Stimulated activated CD4-positive, alpha-beta T cell treated with anti-CD3 and anti-CD28 coated beads, Interleukin-2, amount 100 ng/mL, for 48 hours (primary cell): ENCODE results near the gene TTC9B.

ENCODE experiments used
- DNase-seq, 2 donors: peaks; one replicate each; pipeline ENCODE4 v3.0.0-alpha.2; 2020

Gene TTC9B

DNA sequence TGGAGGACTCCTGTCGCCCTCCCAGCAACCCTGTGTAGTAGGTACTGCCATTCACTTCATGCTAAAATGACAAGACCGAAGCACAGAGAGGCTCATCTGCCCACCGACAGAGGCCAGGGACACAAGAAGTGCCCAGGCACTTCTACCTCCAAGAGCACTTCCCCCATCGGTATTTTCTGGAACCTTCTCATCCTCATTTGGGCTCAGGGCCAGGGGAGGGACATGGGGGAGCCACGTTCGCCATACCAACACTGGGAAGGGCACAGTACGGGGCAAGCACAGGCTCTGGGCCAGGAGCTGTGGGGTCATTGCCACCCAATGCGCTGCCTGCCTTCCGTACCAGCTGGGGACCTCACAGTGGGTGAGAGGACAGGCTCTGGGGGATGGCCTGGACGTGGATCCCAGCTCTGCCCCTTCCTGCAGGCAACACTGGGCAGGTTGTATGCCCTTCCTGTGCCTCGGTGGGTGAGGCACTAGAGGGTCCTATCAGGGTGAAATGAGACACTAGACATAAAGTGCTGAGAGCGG lies 29.6 kb upstream of the TTC9B start:
- no peak for DNase-seq

DNA sequence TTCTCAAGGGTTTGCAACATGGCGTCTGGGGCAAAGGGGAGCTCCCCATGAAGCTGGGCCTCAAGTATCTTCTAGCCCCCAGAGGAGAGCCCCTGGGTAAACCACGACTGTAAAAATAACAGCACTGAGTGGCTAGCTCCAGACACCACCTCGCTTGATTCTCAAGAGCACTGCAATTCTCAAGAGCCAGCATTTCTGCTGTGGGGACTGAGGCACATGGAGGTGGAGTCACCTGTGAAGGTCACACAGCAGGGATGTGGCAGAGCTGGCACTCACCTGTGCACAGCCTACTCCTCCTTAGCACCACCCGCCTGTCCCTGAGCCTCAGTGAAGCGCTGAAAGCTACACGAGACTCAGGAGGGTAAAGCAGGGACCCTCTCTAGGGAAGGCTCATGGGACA lies 29.0 kb upstream of the TTC9B start:
- no peak for DNase-seq

DNA sequence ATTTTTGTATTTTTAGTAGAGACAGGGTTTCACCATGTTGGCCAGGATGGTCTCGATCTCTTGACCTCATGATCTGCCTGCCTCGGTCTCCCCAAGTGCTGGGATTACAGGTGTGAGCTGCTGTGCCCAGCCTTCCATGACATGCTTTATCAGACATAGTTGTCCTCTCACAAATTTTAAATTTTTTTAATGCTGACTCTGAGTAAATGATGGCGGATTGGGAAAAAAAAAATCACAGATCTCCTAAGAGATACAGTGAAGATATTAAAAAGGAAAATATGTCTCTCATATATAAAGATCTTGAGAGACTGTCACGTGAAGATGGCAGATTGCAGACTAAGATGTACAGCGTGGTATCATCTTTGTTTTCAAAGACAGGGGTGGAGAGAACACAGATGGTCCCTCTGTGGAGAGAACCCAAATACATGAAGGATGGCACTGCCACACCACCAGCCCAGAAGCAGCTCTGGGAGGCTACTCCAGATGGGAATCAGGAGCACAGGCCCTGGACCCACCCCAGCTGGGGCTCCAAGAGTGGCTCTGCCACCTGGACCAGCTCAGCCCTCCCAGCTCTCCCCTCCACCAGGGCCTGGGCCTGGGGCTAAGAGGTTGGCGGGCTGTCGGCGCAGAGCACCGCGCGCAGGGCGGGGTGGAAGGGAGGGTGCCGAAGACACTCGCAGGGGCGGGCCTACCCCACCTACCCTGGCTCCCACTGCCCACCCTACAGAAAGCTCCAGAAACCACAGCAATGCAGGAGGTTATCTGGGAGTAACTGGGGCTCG lies 28.3 kb upstream of the TTC9B start:
- no peak for DNase-seq

DNA sequence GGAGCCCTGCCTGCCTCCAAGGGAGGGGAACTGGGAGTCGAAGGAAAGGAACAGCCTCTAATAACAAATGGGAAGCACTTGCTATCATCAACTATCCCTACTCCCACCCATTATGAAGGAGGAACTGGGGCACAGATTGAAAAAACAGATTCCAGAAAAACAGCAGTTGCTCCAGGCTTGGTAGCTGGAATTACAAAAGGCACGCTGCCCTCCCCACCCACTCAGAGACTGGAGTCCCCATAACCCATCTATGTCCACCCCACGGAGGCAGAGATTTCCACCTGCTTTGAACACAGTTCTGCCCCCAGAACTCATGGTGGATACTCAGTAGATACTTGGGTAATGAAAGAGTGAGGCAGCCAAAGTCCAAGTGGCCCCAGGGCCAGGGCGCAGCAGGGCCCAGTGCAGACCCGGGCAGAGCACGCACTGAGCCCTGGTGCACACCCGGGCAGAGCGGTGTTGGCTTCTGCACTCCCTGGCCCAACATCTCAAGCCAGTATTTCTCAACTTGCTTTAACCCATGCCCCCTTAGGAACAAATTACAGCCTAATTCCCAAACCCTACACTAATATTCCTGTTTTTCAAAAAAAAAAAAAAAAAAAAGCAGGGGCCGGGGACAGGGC lies 27.4 kb upstream of the TTC9B start:
- no peak for DNase-seq

DNA sequence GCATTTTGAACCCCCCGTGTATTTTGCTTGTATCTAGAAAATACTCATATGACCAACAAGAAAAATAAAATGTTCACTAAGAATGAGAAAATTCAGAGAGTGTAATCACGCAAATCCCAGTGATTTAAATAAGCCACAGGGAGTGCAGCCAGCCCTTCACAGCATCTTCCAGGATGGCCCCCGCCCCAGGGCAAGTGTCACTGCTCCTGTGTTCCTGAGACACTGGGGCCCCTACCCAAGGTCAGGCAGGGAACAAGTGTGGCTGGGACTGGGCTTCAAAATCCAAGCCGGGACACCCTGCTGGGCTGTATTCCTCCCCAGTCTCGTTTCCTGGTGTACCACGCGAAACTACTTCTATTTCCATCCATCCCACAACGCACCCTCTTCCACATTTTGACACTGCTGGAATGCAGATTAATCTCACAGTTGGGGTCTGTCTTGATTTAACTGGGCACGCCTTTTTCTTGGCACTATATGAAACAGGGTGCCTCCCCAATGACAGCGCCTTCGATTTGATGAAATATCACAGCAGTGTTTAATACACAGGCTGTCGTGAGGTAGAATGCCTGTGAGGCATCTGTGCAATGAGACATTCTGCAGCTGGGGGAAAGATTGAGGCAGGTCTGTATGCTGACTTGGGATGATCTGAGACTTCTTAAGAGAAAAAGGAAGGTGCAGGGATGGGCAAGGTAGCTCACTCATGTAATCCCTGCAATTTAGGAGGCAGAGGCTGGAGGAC lies 26.6 kb upstream of the TTC9B start:
- no peak for DNase-seq

DNA sequence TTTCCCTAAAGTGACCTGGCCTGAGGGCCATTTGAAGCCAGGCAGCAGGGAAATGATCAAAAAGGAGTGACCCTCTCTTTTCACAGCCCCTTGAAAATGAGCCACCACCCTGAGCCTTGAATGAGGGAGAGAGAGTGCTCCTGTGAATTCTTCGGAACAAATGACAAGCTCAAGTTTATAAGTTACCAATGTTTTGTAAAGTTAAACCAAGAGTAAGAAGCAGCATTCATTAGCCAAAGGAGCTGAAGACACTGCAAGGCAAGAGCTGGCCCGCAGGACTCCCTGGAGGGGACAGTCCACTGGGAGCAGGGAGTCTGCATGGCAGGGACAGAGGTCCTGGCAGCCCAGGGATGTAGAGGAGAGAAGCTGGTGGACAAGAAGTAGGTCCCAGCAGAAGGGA lies 25.0 kb upstream of the TTC9B start:
- DNase-seq: no peak

DNA sequence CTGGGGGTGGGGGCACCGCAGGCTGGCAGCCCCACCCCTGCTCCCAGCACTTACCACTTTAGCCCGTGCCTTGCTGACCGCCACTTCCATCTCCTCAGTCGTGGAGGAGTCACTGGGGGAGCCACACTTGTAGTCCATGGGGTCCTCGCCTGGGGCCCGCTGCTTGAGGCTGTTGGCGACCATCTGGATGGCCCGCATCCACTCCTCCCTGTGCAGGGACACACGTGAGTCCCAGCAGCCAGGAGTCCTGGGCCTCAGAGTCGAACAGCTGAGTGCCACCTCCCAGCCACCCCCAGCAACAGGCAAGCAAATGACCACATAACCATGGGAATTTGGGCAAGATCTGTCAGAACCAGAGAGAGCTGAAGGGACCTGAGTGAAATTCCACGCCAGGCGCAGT lies 24.3 kb upstream of the TTC9B start:
- no peak for DNase-seq

DNA sequence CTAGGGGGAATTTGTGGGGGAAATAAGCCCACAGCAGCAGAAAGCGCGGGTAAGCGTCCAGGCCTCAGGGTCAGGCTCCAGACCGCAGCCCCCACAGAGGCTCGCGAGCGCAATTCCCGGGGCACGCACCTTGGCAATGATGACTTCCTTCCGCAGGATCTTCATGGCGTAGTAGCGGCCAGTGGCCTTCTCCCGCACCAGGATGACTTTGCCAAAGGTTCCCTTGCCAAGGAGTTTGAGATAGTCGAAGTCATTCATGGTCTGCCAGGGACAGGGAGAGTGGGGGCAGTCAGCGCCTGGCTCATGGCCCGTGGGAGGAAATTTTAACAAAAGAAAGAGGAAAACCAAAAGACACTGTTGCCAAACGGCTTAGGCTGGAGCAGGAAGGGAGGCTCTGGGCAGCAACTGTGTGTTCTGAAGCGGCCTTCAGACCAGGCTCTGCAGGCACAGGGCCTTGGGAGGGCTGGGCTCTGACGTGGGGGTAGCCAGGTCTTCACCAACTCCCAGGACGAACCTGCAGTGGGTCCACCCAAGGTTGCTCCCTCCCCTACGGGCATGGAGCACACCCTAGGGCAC lies 23.7 kb upstream of the TTC9B start:
- no peak for DNase-seq

DNA sequence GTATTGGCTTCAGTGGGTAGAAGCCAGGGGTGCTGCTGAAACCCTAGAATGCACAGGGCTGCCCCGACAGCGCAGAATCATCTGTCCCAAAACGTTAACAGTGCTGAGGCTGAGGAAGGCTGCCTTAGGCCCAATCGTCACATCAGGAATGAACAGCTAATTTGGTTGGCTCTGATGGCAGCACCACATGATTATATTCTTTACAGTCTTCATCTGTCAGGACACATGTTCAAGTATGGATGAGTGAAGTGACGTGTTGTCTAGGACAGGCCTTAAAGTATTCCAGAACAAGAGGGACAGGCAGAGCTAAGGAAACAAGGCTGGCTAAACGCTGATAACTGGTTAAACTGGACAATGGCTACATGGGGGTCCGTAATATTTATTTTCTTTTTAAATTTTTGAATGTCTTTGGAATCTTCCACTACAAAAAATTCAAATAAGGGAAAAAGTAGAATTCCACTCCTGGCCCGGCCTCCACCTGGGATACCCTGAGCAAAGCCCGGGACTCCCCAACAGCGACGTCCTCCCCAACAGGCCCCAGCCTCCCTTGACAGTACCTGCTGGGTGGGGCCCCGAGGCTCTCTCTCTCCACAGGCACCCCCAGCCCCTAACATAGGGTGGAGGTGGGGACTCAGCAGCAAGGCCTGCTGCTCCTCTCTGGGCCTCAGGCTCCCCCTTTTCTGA lies 23.1 kb upstream of the TTC9B start:
- DNase-seq: no peak

DNA sequence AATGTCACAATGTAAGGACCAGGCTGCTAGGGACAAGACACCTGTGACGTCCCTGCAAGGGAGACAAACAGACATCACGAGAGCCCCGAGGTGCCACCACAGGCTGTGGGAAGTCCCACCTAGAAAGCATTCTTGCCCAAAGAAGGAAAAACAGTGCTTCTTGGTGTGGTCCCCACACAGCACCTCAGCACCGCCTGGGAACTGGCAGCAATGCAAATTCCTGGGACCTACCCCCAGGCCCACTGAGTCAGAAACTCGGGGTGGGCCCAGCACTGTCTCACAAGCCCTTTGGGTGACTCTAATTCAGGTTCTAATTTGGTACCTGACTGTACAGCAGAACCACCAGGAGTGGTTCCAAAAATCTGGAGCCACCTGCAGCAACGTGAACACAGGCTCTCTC lies 22.1 kb upstream of the TTC9B start:
- no peak for DNase-seq

DNA sequence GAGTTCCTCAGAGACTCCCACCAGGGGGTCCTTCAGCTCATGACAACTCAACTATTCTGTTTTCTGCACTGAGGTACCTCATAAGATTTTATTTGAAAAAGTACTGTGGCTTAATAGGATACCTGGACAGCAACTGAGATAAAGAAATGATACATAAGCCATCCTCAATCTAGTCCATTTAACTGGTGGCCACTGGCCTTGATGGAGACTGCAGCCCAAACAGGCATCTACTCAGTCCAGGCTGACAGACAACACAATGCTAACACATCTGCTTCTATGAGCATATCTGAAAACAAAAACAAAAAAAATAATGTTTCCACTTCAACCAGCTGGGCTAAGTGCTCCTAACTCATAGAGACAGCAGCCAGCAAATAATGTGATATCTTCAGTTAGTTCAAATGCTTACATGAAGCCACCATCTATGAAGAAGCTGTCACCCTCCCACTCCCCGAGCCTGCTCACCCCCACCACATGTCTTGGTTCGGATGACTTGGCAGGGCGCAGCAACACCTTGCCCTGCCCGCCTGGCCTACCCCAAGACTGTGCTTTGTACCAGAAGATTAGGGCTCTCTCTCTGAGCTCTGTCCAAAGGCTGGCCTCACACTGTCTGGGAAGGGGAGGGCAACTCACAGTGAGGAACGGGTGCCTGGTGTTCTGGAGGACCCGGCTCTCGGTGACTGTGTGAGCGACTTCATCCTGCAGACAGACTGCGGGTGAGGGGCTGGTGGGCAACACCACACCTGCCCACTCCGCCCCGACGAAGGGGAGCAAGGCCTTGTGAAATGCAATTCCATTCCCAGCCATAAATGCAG lies 21.4 kb upstream of the TTC9B start:
- DNase-seq: no peak

DNA sequence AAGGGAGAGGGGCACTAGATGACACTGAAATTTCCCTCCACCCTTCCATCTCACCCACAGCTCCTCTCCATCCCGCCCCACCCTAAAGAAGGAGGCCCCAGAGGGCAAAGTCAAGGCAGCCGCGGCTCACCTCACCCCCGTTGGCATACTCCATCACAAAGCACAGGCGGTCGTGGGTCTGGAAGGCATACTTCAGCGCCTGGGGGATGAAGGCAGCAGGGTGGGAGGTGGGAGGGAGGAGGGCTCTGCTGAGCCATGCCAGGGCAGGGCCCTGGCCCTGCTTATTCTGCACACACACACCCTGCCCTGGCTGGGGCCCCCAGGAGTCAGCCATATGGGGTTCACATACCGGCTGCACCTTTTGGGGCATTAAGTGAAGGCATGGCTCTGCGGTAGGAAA lies 20.6 kb upstream of the TTC9B start:
- DNase-seq: no peak

DNA sequence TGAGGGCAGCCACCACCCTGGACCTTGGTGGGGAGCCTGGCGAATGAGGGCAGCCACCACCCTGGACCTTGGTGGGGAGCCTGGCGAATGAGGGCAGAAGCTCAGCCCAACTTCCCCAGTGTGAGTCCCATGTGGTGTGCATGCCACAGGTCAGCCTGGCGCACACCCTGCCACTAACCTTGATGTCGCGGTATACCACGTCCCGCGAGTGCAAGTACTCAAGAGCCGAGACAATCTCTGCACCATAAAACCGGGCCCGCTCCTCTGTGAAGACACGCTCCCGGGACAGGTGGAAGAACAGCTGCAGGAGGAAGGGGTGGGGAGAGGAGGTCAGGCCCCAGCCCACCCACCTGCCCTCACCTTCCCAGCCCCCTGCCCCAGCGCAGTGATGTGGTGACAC lies 19.6 kb upstream of the TTC9B start:
- no peak for DNase-seq

DNA sequence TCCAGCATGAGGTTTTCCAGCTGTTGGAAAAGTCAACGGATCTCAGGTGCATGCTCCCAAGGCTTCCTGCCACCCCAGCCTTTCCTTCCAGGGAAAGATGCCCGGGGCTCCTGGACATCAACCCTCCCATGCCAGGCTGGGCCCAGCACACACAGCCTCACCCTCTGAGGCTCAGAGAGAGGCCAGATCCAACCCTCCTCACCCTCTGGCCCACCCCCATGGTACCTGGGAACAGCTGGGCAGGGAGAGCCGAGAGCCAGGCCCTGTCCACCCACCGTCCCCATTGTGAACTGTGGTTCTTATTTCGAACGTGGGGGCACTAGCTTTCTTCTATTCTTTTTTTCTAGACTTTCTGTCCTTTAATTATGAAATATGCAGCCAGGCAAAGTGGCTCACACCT lies 18.2 kb upstream of the TTC9B start:
- DNase-seq: no peak

DNA sequence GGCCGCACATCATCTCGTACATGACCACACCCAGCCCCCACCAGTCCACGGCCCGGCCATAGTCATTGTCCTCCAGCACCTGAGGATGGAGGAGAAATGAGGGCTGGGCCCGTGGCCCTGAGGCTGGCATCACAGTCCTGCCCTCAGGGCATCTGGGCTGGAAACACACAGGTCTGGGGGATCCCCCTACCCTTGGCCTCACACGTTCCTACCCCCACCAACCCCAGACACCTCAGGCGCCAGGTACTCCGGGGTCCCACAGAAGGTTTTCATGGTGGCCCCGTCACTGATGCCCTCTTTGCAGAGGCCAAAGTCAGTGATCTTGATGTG lies 17.8 kb upstream of the TTC9B start:
- no peak for DNase-seq

DNA sequence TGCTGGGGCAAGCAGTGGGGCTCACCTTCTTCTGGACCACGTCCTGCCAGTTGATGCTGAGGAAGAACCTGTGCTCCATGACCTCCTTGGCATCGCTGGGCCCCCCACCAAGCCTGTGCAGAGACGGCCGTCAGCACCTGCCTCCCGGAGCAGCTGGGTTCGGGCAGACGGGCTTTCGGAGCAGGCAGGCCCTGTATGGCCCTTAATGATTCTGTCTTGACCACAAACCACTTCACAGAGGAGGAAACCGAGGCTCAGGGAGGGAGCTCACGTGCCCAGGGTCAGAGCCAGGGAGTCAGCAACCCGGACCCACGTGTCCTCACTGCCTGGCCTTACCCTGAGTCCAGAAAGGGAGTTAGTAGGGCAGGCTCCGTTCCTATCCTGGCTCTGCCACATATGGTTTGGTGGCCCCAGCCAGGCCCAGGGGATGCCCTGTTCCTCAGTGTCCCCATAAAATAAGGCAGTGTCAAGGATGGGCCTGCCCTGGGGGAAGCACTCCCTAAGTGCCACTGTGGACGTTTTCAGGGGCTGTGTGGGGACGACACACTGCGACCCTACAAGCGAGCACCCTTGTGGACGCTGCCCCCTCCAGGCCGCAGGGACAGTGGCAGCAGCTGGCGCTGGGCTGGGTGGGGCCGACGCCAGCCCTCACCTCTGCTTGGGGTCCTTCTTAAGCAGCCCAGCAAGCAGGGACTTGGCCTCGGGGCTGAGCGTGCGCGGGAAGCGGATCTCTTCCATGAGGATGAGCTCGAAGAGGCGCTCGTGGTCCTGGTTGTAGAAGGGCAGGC lies 17.2 kb upstream of the TTC9B start:
- DNase-seq: no peak

DNA sequence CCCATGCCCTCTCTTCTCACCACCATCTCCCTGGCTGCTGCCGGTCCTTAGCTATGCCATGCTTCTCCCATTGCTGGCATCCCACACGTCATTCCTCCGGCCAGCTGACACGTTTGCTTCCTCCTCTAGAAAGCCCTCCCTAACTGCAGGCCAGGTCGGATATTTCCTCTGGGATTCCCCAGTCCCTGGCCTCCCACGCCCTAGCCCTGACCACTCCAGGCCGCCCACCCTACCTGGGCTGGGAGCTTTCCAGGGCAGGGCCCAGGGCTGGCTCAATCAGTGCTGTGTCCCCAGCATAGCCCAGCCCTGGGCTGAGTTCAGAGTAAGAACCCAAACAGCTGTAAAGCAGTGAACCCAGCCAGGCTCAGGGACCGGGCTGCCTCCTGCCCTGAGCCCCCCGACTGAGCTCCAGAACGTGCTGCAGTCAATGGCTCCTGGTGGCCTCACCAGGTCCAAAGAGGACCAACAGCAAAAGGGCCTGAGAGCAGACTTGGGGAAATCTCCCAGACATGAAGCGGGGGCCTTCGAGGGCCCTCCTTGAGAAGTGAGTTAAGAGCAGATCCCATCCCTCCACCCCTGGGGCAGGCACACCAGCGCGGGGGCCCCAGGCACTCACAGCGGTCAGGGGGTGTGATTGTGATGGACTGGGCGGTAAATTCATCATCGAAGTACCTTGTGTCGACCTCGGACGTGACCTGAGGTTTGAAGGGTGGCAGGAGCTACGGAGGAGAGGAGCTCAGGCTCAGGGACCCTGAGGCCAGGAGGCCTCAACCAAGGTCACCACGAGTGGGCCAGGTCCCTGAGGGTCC lies 16.4 kb upstream of the TTC9B start:
- DNase-seq: no peak

DNA sequence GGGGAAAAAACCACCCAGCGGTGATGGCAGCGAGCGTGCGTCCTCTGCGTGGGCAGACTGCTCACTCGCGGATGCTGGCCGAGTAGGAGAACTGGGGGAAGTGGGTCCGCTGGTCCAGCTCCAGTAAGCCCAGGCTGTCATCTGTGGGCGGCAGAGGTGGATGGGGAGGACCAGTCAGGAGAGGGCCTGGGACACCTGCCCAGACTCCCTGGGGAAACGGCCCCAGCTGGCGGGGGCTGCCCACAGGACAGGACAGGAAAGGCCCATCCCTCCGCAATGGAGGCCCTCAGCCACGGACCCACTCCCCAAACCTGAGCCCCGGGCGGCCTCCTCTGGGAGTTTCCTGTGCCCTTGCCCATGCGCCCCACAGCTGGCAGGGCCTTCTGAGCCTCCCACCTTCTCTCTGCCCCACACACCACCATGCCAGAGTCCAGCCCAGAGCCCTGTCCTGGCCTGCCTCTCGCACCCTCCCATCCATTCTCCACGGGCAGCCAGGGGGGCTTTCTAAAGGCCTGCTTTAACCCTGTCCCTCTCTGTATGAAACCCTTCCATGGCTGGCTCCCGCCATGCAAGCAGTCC lies 15.7 kb upstream of the TTC9B start:
- DNase-seq: no peak

DNA sequence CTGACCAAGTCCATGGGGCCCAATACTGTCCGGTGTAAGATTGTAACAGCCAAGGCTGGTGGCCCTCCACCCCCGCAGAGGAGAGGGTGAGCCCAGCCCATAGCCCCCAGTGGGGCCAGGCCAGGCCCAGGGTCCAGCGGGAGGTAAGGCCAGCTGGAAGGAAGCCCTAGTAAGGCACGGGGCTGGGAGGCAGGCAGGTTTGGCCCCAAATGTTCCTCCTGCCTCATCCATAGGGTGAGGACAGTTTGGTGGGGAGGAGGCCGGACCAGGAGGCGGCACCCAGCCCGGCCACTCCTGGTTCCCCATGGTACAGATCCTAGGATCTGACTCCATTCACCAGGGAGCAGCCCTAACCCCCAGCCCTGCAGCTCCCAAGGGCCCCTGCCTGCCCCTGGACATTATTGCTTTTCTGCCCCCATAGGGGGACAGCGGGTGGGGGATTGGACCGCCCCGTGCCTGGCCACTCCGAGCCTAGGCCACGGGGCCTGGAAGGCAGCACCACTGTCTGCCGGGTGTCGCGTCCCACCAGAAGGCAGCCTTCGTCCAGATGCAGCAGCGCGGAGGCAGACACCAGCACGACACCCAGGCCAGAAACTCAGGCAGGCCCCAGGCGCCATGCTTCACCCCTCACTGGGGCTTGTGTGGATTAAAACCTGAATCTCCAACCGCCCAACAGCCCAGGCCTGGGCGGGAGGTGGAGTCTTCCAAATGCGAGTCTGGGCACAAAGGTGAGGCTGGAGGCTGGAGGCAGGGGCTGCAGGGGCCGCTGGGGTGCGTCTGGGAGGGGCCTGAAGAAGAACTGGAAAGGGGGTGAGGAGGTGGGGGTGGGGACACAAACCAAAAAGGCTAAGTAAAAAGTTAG lies 15.0 kb upstream of the TTC9B start:
- no peak for DNase-seq
